ENCODE results near the gene GLIS2.

Gene GLIS2

DNA sequence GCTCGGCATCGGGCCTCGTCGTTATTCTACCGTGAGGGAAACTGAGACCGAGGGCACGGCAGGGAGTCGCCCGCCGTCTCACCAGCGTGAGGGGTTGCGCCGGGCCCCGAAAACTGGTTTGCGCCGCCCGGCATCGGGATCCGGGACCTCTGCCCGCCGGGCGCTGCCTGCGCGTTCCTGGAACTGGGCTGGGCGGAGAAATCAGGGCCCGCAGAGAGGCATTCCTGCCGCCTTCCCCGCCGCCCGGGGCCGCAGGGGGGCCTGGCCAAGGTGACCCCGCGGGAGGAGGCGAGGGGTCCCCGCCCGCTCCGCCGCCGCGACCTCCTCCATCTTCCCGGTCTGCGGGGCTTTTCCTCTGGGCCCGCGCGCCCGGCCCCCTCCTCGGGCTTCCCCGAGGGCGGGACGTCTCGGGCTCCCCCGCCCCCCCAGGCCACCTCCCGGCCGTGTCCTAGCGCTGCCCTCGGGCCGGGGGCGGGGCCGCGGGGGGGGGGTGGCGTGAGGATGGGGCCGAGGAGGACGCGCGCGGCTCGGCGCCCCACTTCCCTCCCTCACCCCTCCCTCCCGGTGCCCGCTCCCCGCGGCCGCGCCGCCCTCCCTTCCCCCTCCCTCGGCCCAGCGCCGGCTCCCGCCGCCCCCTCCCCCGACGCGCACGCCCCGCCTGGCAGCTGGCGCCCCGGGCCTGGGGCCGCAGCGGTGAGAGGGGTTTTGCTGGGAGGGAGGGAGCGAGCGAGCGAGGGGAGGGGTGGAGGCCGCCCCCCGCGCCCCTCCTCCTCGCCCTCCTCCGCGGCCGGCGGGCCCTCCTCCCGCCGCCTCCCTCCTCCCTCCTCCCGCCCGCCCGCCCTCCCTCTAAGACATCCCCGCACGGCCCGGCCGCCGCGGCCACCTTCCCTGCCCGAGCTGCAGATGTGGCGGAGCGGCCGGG, at the start of gene GLIS2:
Gene GLIS2, plus strand, starts transcription at position 882 of the 922 bp plus-strand sequence. CDS start 16,214 bp downstream, outside the sequence.
- DNase-seq, result peak; percentile 27

DNA sequence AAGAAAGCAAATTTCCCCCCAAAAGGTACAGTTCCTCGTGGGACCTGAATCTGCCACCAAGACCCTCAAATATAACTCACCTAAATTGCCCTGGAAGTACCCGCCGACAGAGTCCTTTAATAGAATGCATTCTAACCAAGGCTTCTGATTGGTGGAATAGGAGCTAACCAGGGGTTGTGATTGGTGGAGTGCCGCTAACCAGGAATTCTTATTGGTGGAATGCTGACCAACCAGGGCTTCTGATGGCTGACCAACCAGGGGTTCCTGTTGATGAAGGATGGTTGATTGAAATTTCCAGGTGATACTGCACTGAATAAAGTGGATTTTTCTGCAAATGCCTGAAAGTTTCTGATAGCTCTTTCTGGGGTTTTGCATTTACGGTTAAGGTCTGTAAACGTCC, 49.5 kb upstream of the GLIS2 start:
- DNase-seq, result no peak

DNA sequence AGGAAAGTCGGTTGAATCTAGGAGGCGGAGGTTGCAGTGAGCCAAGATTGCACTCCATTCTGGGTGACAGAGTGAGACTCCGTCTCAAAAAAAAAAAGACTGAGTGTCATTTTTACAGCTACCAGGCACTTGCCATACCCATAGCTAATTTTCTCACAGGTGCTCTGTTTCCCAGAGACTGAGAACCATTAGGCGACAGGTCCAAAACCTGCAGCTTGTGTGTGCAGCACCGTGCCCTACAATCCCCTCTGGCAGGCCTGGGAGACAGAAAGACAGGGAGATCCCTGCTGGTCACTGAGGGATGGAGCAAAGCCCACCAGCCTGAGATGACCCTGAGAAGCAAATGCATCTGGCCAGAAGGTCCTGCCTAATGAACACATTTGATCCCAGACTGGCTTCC, 45.8 kb upstream of the GLIS2 start:
- no peak for DNase-seq

DNA sequence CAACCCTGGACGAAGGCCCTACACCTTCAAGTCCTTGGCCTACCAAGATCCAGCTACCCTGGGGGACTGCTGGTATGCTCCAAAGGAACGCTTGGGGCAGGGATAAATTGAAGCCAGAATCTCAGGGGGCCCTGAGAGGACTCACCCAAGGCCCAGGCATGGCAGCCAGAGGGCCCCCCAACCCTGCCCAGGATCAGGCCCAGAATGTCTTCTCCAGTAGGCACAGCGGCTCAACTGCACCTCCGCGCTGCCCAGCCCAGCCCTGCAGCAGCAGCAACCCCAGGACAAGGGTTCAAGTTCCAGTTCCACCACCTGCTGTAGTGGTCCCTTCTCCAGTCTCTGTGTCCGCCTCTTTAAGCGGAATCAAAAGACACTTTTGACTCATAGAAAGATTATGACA, 45.3 kb upstream of the GLIS2 start:
- DNase-seq, result no peak

DNA sequence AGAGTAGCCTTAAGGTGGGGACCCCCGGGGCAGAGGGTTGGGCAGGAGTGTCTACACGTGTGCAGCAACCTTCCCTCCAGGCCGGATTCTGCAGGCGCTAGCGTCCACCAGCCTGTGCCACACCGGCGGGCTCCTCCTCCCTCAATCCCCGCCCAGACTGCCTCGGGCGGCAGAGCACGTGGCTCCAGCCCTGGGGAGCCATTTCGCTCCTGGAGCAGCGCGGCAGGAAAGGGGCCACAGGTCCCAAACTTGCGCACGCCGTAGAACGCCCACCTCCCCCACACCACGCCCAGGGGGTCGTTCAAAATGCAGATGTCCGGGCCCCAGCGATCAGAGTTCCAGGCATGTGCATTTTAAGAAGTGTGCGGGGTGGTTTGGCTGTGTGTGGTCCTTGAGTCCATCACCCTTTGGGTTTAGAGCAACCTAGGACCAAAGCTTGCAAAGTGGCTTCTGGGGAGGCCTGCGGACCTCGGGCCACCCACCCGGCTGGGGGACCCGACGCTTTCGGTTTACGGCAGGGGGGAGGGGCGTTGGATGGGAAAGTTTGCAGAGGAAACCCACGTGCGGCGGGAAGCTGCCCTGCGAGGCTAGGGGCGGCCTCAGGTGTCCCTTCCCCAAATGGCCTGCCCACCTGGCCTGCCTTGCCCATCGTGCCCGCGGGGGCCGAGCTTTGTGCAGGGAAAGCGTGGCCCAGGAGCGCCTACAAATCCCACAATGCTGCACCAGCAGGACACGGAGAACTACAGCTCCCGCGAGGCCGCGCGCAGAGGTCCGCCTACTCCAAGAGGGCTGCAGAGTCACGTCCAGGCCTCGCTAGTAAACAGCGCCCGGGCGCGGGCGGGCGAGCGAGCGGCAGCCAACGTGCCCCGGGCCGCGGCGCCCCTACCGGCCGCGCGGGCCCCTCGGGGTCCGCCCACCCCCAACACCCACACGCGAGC, 44.4 kb upstream of the GLIS2 start:
- peak; percentile 90 for DNase-seq

DNA sequence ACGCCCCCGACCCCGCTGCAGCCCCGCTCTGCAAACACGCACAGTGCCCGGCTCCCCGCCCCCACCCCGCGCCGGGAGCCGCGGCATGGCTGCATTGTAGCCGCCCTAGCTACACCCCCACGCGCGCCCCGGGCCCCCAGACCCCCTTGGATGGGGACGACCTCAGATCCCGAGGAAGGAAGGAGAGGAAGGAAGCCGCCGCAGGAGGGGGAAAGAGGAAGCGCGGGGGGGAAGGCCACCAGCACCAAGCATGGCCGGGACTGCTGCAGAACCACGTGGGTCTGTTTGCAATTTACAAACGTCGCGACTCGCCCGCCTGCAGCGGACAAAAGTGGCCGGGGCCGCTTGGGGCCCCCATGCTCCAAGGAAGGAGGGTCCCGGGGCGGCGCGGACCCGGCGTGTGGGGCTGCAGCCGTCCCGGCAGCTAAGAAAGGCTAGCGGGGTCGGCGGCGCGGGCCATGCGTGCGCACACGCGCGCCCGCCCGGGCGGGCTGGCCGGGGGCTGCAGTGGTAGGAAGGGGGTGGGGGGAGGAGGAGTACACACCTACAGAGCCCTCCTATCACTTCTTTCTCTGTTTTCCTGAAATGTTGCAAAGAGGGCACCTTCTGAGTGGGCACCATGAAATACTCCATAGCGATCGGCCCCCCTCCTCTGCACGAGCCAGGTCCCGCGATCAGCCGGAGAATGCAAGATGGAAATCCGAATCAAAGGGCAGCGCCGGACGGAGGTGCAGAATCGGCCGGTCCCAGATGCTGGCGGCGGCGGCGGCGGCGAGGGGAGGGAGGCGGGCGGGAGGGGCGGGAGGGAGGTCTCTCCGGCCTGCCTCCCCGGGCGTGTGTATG, 43.5 kb upstream of the GLIS2 start:
- DNase-seq, result peak; percentile 55

DNA sequence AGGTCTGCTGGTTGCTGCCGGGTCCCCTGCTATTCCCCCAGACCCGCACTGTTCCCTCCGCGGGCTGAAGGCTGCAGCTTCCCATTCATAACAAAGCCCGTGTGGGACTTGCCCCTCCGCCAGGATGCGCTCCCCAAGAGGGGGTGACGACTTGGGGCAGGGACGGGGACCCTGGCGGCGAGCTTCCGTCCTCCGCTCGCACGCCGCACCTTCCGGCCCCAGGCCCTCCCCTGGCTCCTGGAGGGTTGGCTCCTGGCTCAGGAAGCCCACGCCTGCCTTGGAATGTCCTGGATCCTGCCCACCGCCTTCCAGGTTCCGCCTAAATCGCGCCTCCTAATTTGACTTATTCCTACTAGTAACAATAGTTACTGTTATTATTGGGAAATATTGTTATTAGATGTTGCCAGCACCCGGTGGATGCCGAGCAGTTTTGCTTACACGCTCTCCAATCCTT, 42.0 kb upstream of the GLIS2 start:
- DNase-seq, result peak; percentile 52

DNA sequence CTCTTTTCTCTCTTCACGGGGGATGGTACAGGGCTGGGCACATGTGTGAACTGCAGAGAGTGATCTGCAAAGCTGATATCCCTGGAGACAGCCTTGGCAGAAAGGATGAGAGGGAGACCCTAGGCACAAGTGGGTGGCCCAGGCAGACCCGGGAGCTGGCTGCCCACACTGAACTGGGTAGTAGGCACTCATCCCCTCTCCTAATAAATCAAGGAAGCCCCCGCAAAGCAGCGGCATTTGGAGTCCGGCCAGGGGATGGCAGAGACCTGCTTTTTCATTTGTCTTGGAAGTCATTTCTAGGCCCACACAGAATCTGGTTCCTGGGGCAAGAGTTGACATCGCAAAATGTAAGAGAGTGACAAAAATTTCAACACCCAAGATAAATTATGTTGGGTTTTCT, 40.0 kb upstream of the GLIS2 start:
- DNase-seq, result no peak

DNA sequence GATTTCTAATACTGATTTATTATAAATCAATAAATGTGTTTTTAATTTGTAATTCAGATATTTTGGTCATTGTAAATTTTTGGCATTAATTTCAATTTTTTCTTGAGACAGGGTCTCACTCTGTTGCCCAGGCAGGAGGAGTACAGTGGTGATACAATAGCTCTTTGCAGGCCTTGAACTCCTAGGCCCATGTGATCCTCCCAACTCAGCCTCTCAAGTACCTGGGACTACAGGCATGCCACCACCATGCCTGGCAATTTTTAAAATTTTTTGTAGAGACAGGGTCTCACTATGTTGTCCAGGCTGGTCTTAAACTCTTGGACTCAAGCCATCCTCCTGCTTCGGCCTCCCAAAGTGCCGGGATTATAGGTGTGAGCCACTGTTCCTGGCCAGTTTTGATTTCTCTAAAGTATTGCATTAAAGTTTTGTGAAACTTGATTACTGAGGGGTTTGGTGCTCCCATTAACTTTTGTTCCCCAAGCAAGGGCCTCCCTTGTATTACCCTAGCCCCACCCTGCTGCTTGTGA, 37.8 kb upstream of the GLIS2 start:
- no peak for DNase-seq

DNA sequence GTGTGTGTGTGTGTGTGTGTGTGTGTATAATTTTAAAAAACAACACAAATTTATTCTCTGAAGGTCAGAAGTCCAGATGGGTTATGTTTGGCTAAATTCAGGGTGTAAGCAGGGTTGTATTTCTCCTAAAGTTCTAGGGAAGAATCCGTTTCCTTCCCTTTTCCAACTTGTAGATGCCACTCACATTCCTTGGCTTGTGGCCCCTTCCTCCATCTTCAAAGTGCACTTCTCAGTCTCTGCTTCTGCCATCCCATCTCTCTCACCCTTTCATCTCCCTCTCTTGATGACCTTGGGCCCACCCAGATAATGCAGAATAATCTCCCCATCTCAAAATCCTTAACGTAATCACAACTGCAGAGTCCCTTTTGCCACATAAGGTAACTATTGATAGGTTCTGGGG, 35.2 kb upstream of the GLIS2 start:
- DNase-seq, result no peak

DNA sequence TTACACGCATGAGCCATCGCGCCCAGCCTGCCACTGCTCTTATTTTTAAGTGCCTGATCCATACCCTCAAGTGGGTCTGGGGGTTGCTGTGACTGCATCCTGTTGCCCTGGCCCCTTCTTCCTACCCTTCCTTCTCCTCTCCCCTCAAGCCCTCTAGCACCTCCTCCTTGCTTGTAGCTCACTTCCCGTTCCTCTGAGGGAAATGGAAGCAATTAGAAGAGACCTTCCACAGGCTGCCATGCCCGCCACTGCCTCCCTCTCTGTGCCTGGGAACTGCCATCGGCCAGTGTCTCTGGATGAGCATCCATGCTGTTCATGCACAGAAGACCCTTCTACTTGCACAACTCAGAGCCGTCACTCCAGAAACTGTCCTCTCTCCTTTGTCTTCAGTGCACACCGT, 32.4 kb upstream of the GLIS2 start:
- no peak for DNase-seq

DNA sequence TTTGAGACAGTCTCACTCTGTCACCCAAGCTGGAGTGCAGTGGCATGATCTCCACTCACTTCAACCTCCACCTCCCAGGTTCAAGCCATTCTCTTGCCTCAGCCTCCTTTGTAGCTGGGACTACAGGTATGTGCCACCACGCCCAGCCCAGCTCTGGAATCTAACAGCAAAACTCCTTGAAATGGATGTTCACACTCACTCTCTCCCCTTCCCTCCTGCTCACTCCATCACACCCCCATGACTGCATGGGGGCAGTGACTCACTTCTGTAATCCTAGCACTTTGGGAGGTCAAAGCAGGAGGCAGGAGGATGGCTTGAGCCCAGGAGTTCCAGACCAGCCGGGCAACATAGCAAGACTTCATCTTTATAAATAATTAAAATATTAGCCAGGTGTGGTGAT, 31.9 kb upstream of the GLIS2 start:
- DNase-seq, result no peak

DNA sequence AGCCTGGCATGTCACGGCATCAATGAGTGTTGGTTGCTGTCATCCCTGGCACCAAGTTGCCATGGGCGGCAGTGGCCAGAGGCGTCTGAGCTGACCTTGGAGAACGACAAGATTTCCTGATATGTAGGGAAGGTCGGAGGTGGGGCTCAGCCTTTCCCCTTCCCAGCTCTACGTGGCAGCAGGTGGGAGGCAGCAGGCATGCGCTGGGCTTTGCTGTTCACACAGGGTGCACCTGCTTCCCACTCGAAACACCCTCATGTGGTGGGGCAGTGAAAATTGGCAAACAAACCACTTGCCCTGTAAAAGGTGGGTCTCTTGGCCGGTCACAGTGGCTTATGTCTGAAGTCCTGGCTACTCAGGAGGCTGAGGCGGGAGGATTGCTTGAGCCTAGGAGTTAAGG, 30.7 kb upstream of the GLIS2 start:
- no peak for DNase-seq

DNA sequence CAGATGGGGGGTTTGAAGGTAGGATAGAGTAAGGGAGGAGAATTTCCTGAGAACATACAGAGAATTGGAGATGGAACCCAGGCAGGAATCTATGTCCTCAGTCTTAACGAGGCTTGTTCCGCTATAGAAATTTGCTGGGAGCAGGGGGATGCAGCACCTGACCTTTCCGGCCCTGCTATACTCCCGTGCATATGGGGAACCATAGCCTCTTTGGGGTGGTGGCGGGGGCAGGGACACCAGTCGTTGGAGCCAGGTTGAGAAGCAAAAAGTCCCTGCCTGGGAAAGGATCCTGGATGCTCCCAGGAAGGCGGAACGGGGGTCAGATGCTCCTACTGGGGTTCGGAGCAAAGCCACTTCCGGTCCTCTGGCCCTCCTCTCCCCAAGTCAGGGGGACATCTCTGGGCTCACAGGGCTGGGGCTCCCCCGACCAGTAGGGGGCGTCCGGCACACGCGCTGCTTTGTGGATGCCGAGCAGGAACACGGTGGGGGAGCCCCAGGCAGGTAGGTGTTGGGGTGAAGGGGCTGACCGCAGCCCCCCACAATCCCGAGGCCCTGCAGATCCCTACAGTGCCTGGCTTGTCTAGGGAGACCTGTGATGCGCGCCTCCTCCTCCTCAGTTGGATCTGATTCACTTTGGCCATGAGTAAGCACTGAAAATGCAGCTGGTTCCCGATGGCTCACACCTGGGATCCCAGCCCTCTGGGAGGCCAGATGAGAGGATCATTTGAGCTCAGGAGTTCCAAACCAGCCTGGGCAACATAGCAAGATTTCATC, 27.5 kb upstream of the GLIS2 start:
- peak; percentile 81 for DNase-seq

DNA sequence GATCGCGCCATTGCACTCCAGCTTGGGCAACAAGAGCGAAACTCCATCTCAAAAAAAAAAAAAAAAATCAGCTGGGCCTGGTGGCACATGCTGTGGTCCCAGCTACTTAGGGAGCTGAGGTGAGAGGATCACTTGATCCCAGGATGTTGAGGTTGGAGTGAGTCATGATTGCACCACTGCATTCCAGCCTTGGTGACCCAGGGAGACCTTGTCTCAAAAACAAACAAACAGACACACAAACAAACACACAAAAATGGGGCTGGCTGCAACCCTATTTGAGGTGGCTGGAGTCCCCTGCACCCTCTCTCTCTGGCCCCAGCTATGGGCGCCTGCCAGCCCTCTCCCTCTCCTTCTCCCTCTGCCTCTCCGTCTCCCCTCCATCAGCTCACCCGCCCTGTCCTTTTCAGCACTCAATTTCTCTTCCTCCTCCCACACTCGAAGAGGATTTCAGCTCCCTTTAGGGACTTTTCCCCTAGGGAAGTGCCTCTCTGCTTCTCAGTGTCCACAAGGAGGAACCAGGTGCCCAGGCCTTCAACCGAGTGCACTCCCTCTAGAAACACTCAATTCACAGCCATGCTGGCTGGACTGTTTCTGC, 25.5 kb upstream of the GLIS2 start:
- no peak for DNase-seq

DNA sequence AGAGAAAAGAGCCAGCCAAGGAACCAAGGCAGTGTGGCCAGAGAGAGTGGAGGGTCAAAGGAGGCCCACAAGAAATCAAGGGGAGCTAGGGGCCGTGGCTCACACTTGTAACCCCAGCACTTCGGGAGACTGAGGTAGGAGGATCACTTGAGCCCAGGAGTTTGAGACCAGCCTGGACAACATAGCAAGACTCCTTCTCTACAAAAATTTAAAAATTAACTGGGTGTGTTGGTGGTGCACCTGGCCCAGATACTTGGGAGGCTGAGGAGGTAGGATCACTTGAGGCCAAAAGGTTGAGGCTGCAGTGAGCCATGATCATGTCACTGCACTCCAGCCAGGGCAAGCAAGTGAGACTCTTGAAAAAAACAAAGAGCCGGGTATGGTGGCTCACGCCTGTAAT, 24.2 kb upstream of the GLIS2 start:
- DNase-seq, result no peak

DNA sequence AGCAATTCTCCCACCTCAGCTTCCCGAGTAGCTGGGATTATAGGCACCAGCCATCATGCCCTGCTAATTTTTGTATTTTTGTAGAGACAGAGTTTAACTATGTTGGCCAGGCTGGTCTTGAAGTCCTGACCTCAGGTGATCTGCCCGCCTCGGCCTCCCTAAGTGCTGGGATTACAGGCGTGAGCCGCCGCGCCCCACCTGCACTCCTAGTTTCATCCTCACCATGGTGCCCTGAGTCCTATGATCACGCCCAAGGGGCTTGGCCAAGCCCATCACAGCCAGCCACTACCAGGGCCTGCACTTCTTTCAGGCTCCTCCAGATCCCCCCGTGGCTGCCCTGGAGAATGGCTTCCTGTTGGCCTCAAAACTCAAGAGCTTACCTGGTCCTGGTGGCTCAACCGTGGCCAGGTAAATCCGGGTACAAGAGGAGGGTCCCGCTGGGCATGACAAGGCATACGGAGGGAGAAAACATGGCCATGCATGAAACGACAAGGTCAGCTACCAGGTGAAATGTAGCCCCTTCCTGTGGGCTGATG, 22.6 kb upstream of the GLIS2 start:
- no peak for DNase-seq

DNA sequence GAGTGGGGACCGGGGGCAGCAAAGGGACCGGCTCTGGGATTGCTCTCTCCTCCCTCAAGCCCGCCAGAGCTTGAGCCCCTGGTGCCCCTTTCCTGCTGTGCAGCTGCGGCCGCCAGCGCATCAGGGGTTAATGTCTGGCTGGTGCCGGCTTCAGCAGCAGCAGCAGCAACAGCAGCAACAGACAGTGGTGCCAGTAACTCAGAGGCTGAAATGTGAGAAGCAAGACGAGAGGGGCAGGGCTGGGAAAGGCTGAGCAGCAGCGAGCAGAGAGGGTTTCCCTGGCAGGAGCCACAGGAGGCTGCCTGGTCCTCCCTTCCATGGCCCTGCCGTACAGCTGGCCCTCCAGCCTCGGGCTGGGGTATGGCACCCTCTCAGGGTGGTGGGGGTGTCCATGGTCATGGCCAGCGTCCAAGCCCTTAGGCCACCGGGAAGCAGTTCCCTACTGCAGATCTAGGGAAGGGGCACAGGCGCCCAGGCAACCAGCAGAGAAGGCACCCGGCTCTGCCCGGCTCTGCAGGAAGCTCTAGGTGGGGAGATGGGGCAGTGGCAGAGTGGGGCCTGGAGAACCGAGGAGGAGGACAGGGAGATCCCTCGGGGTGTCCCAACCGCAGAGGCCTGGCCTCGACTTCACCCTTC, 21.9 kb upstream of the GLIS2 start:
- DNase-seq, result no peak

DNA sequence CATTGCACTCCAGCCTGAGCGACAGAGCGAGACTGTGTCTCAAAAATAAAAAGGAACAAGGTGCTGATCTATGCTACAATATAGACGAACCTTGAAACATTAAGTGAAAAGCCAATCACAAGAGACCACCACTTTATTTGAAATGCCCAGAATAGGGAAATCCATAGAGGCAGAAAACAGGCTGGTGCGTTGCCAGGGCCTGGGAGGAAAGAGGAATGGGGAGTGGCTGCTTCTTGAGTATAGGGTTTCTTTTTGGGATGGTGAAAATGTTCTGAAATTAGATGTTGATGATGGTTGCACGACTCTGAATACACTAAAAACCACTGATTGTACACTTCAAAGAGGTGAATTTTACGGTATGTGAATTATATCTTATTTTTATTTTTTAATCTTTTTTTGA, 20.3 kb upstream of the GLIS2 start:
- DNase-seq, result no peak

DNA sequence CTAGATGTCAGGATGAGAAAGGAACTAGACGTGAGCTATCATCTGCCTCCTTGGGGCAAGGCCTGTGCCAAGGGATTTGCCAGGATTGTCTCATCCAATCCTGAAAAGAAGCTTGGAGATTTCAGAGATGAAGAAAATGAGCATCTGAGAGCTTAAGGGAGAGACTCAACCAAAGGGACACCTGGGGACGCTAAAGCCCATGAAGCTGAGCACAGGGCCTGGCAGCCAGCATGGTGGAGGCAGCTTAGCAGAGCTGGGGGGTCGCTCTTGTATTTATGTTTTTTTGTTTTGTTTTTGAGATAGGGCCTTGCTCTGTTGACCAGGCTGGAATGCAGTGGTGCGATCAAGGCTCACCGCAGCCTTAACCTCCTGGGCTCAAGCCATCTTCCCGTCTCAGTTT, 18.4 kb upstream of the GLIS2 start:
- DNase-seq, result no peak

Data from activated naive CD4-positive, alpha-beta T cell treated with Interleukin-2 at 50 U/mL for 16 hours (primary cell).